A673 (cell line): Measurements from ENCODE around the gene FOXK1. TPM values are rescaled to one million over a fixed set of nuclear protein-coding genes. Genes with fewer than 3 reads are reported as not detected.

Source experiments
- BruUV-seq: library from RNA; stranded (reverse); fragments of 400-500 nt; replicated peaks from 2 replicates; lab custom pipeline; 2021; lab: Mats Ljungman, UMichigan
- CTCF ChIA-PET: fragments of 300-600 bp; sonication (Branson Sonifier 250); formaldehyde crosslinking; loops from one replicate; lab custom pipeline; 2022; ENCODE audit warnings: antibody characterized with exemption; lab: Charles Lee
- POLR2A ChIA-PET: fragments of 300-600 bp; sonication (Branson Sonifier 250); formaldehyde crosslinking; loops from one replicate; lab custom pipeline; 2022; ENCODE audit warnings: antibody characterized with exemption; ENCODE audit not compliant: low non-redundant PET; lab: Charles Lee
- DNase-seq: peaks from one replicate; pipeline ENCODE4 v3.0.0-alpha.2; 2015; ENCODE audit warnings: low spot score
- H3K27ac ChIP-seq: fragments of 200-600 bp; sonication (generic); 2 replicates; pipeline ENCODE4 v1.5.1; 2016; ENCODE audit warnings: mixed run types, low read depth, mild to moderate bottlenecking, mixed read lengths, antibody characterized with exemption, low read length; ENCODE audit not compliant: poor library complexity, severe bottlenecking
- H3K27me3 ChIP-seq: fragments of 200-600 bp; sonication (generic); replicated peaks from 2 replicates; pipeline ENCODE4 v1.6.1; 2017; ENCODE audit warnings: mixed run types, low read depth, mild to moderate bottlenecking, mixed read lengths, antibody characterized with exemption, low read length; ENCODE audit not compliant: insufficient read depth, poor library complexity
- H3K36me3 ChIP-seq: fragments of 200-600 bp; sonication (generic); 2 replicates; pipeline ENCODE4 v1.6.1; 2016; ENCODE audit warnings: mixed run types, mild to moderate bottlenecking, mixed read lengths, antibody characterized with exemption, low read length; ENCODE audit not compliant: insufficient read depth, poor library complexity, severe bottlenecking
- H3K4me1 ChIP-seq: fragments of 200-600 bp; sonication (generic); 2 replicates; pipeline ENCODE4 v1.6.1; 2017; ENCODE audit warnings: mixed run types, mild to moderate bottlenecking, mixed read lengths, antibody characterized with exemption, low read length; ENCODE audit not compliant: insufficient read depth, poor library complexity, severe bottlenecking
- H3K4me3 ChIP-seq: fragments of 200-600 bp; sonication (generic); 2 replicates; pipeline ENCODE4 v1.5.1; 2016; ENCODE audit warnings: low read depth, mixed run types, mild to moderate bottlenecking, mixed read lengths, low read length; ENCODE audit not compliant: poor library complexity, severe bottlenecking
- H3K9me3 ChIP-seq: fragments of 200-600 bp; sonication (generic); 2 replicates; pipeline ENCODE4 v1.6.1; 2016; ENCODE audit warnings: mixed run types, low read depth, mild to moderate bottlenecking, mixed read lengths, antibody characterized with exemption, low read length; ENCODE audit not compliant: poor library complexity, severe bottlenecking
- CTCF ChIP-seq: fragments of 300-800, 200-600 bp; sonication (generic); conservative IDR thresholded peaks from 2 replicates; pipeline ENCODE4 v1.5.1; 2017; ENCODE audit warnings: low read depth, mild to moderate bottlenecking, antibody characterized with exemption, low read length, moderate library complexity, mixed read lengths
- EZH2 ChIP-seq: fragments of 200-600 bp; sonication (generic); IDR thresholded peaks from 2 replicates; pipeline ENCODE4 v1.6.1; 2017; ENCODE audit warnings: borderline replicate concordance, low read depth, mild to moderate bottlenecking, mixed read lengths, antibody characterized with exemption, low read length; ENCODE audit not compliant: poor library complexity, severe bottlenecking
- intact Hi-C: fragments of 100-400 bp; cut with micrococcal nuclease; formaldehyde crosslinking; loops from one replicate; pipeline ENCODE4 v1.10.0; 2022; ENCODE audit not compliant: unreplicated experiment
- total RNA-seq: library from RNA; stranded (reverse); gene quantifications from 2 replicates; pipeline ENCODE4 v1.2.3, GENCODE V29; 2021

The FOXK1 gene
- total RNA-seq, 1 experiment from 2014 or later, result 43.8 TPM

GRCh38 chr7:4745265-4745919, 63.3 kb downstream of the FOXK1 start:
- TSS peak; percentile 59 for BruUV-seq
- Histone ChIP-seq H3K4me1 (peaks cover 22% of the 10 kb centered on the region), H3K36me3 (peaks cover 27% of the 10 kb centered on the region), H3K4me3 (no peak overlapping the region), H3K9me3 (no peaks in the 10 kb centered on the region), H3K27ac (peak overlapping the region; percentile 89), H3K27me3 (no peaks in the 10 kb centered on the region)
- no peak for DNase-seq
- CTCF ChIA-PET, result no interaction called here
- intact Hi-C loops, result loop anchor here (2.0 to 5.0 kb wide), 3 partner anchors 39 to 118 kb away; no protein-coding TSS in a partner anchor
- POLR2A ChIA-PET, result interaction anchor here (1.3 kb wide), 1 partner anchor 30 kb away, joined by 3 read pairs; the partner anchor contains the start of gene AP5Z1
- TF ChIP-seq EZH2, result no peak
- TF ChIP-seq CTCF, result no peak

GRCh38 chr7:4745971-4746919, 64.2 kb downstream of the FOXK1 start:
- ChIA-PET POLR2A (no interaction called here), CTCF (no interaction called here)
- Histone ChIP-seq H3K27me3 (no peaks in the 10 kb centered on the region), H3K4me1 (peaks cover 22% of the 10 kb centered on the region), H3K36me3 (peaks cover 27% of the 10 kb centered on the region), H3K27ac (peak overlapping the region; percentile 89), H3K9me3 (no peaks in the 10 kb centered on the region), H3K4me3 (no peak overlapping the region)
- BruUV-seq, result no TSS peak
- DNase-seq, result no peak
- intact Hi-C loops, result loop anchor here (2.0 to 5.0 kb wide), 3 partner anchors 39 to 119 kb away; no protein-coding TSS in a partner anchor
- no peak for TF ChIP-seq CTCF
- TF ChIP-seq EZH2, result no peak

GRCh38 chr7:4747013-4747412, 64.9 kb downstream of the FOXK1 start:
- H3K36me3 ChIP-seq, result peaks cover 27% of the 10 kb centered on the region
- no peaks in the 10 kb centered on the region for H3K27me3 ChIP-seq
- DNase-seq, result no peak
- H3K27ac ChIP-seq, result peak overlapping the region; percentile 89
- H3K9me3 ChIP-seq, result no peaks in the 10 kb centered on the region
- intact Hi-C loops, result loop anchor here (5.0 kb wide), 2 partner anchors 55 to 120 kb away; no protein-coding TSS in a partner anchor
- no peak overlapping the region for H3K4me3 ChIP-seq
- peaks cover 22% of the 10 kb centered on the region for H3K4me1 ChIP-seq
- BruUV-seq, result no TSS peak
- CTCF ChIA-PET, result no interaction called here
- TF ChIP-seq CTCF (no peak), EZH2 (no peak)
- POLR2A ChIA-PET, result interaction anchor here (0.5 kb wide), 1 partner anchor 186 kb away, joined by 11 read pairs; no protein-coding TSS in a partner anchor
